Measurements from ENCODE around the gene GNB5. TPM values are rescaled to one million over a fixed set of nuclear protein-coding genes. Genes with fewer than 3 reads are reported as not detected.

GNB5 gene
- total and polyA plus RNA-seq, 2 of the 13 experiments (the other 11 are each of a cell fraction or from before 2014, with no cell fraction given): 13.7 to 14.4 TPM

DNA sequence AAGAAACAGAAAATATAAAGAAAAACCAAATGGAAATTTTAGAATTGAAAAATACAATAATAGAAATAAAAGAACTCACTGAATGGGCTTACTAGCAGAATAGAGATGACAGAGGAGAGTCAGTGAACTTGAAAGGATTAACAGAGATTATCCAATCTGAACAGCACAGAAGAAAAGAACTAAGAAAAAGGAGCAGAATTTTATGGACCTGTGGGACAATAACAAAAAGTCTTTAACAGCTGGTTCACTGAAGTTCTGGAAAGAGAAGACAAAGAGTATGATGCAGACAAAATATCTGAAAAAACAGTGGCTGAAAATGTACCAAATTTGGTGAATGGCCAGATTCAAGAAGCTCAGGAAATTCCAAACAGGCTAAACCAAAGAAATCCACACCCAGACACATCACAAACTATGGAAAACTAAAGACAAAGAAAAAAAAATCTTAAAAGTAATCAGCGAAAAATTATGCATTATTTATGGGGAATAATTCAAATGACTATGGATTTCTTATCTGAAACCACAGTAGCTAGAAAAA, 9.7 kb upstream of the GNB5 start:
- Histone ChIP-seq H3K79me2 (ENCODE audit: insufficient read depth, low read length) (no peaks in the 10 kb centered on the region), H3K27ac (ENCODE audit: extremely low read length, insufficient read depth, low read length) (no peak overlapping the region), H3K4me2 (ENCODE audit: low read depth, low read length) (no peak overlapping the region), H3K4me1 (ENCODE audit: insufficient read depth, low read length) (no peaks in the 10 kb centered on the region), H2AFZ (ENCODE audit: low read length) (no peak overlapping the region), H3K9me3 (ENCODE audit: low read length) (no peaks in the 10 kb centered on the region), H3K4me3 (replicated peaks in 1 of 3; ENCODE audit: insufficient read depth in 1 of 3, low read depth in 2 of 3, low read length in 3 of 3) (no peak overlapping the region), H3K36me3 (replicated peaks in 1 of 2; ENCODE audit: control insufficient read depth in 1 of 2, insufficient read depth in 2 of 2, low read length in 2 of 2) (peaks cover 14 to 34% of the 10 kb centered on the region in 2 experiments), H4K20me1 (ENCODE audit: insufficient read depth, low read length) (no peaks in the 10 kb centered on the region), H3K27me3 (ENCODE audit: control insufficient read depth in 1 of 2, insufficient read depth in 2 of 2, low read length in 2 of 2) (no peaks in the 10 kb centered on the region), H3K9ac (ENCODE audit: insufficient read depth, low read depth, low read length) (no peak overlapping the region)
- no peak for DNase-seq (ENCODE audit: low spot score)
- TF ChIP-seq DPF2 (CRISPR knock-in tag; IDR thresholded peaks at IDR 0.05; ENCODE audit: borderline replicate concordance, low read depth) (no peak), KDM5B (CRISPR knock-in tag; IDR thresholded peaks at IDR 0.05; ENCODE audit: borderline replicate concordance) (no peak), MBD4 (IDR thresholded peaks at IDR 0.05; ENCODE audit: borderline replicate concordance, low read length) (no peak), FOSL1 (CRISPR knock-in tag; IDR thresholded peaks at IDR 0.05; ENCODE audit: borderline replicate concordance) (no peak), ZNF274 (CRISPR knock-in tag; IDR thresholded peaks at IDR 0.05) (no peak), GATAD1 (CRISPR knock-in tag; IDR thresholded peaks at IDR 0.05) (no peak), ZNF138 (CRISPR knock-in tag; IDR thresholded peaks at IDR 0.05; ENCODE audit: low read depth) (no peak), ADNP (CRISPR knock-in tag; IDR thresholded peaks at IDR 0.05) (no peak), MED8 (CRISPR knock-in tag; IDR thresholded peaks at IDR 0.05; ENCODE audit: insufficient replicate concordance) (no peak), RAD21 (CRISPR knock-in tag; IDR thresholded peaks at IDR 0.05) (no peak), NCOR1 (IDR thresholded peaks at IDR 0.05; ENCODE audit: borderline replicate concordance, low read length) (no peak), ZNF530 (CRISPR knock-in tag; IDR thresholded peaks at IDR 0.05; ENCODE audit: low read depth) (no peak), ZNF430 (CRISPR knock-in tag; IDR thresholded peaks at IDR 0.05) (no peak), ZNF343 (CRISPR knock-in tag; IDR thresholded peaks at IDR 0.05) (no peak), REXO4 (CRISPR knock-in tag; IDR thresholded peaks at IDR 0.05; ENCODE audit: borderline replicate concordance) (no peak)
- TF ChIP-seq, protein P1, sequence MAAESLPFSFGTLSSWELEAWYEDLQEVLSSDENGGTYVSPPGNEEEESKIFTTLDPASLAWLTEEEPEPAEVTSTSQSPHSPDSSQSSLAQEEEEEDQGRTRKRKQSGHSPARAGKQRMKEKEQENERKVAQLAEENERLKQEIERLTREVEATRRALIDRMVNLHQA (CRISPR knock-in tag; IDR thresholded peaks at IDR 0.05): no peak
- TF ChIP-seq, protein P2, sequence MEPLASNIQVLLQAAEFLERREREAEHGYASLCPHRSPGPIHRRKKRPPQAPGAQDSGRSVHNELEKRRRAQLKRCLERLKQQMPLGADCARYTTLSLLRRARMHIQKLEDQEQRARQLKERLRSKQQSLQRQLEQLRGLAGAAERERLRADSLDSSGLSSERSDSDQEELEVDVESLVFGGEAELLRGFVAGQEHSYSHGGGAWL (CRISPR knock-in tag; IDR thresholded peaks at IDR 0.05): no peak
- TF ChIP-seq, protein P3, sequence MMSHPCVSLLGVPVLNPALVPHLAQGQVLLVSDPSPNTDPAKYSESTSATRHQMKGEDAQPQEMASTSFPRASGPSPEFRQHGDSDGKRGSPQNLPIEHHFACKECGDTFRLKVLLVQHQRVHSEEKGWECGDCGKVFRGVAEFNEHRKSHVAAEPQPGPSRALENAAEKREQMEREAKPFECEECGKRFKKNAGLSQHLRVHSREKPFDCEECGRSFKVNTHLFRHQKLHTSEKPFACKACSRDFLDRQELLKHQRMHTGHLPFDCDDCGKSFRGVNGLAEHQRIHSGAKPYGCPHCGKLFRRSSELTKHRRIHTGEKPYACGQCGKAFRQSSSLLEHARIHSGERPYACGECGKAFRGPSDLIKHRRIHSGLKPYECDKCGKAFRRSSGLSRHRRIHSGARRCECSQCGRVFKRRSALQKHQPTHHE (CRISPR knock-in tag; IDR thresholded peaks at IDR 0.05; ENCODE audit: borderline replicate concordance): no peak
- WGBS (ENCODE audit: low lambda C conversion rate): 87% methylated on average over 1 of the region's 1 CpG
- CTCF ChIA-PET (ENCODE audit: low intra/inter-chr PET ratio, low total read pairs): no interaction called here
- in situ Hi-C loops (cut with HindIII; ENCODE audit: extremely low pct_ligation_motif_present, low pct_unique_long_range_greater_than_20kb): no loop called here
- intact Hi-C loops (cut with micrococcal nuclease; ENCODE audit: unreplicated experiment): no loop called here
- no peak for ATAC-seq
- no TSS peak for BruUV-seq (replicated peaks)
- FAIRE-seq: no peak
- POLR2A ChIA-PET: no interaction called here

Data from HepG2 (cell line).